Type B pancreatic cell (in vitro differentiated cells): ENCODE results near the gene NOS1AP. TPM values are rescaled to one million over a fixed set of nuclear protein-coding genes. Genes with fewer than 3 reads are reported as not detected.

Source experiments
- DNase-seq: peaks from one replicate; pipeline ENCODE4 v3.0.0; 2021; ENCODE audit warnings: mixed read lengths; ENCODE audit not compliant: unreplicated experiment; ENCODE audit errors: extremely low spot score
- H3K27ac Mint-ChIP-seq: 2 replicates; pipeline ENCODE4 v1.8.0; 2021; ENCODE audit warnings: mild to moderate bottlenecking, mixed read lengths
- H3K27me3 Mint-ChIP-seq: 2 replicates; pipeline ENCODE4 v1.8.0; 2021; ENCODE audit warnings: mixed read lengths
- H3K36me3 Mint-ChIP-seq: 2 replicates; pipeline ENCODE4 v1.8.0; 2021; ENCODE audit warnings: mixed read lengths
- H3K4me1 Mint-ChIP-seq: one replicate; pipeline ENCODE4 v1.8.0; 2021; ENCODE audit warnings: mixed read lengths; ENCODE audit not compliant: unreplicated experiment
- H3K4me3 Mint-ChIP-seq: 2 replicates; pipeline ENCODE4 v1.8.0; 2021; ENCODE audit warnings: mild to moderate bottlenecking, mixed read lengths
- H3K9me3 Mint-ChIP-seq: 2 replicates; pipeline ENCODE4 v1.8.0; 2021; ENCODE audit warnings: mixed read lengths
- CTCF ChIP-seq: fragments of 200-600 bp; sonication (generic); conservative IDR thresholded peaks from 2 replicates; pipeline ENCODE4 v1.5.0; 2021; ENCODE audit warnings: antibody characterized with exemption, mild to moderate bottlenecking
- total RNA-seq: library from RNA; stranded (reverse); gene quantifications from 2 replicates; pipeline ENCODE4 v1.2.1, GENCODE V29; 2021; ENCODE audit warnings: low replicate concordance

NOS1AP gene
- total RNA-seq, 1 donor from 2014 or later: 10.4 TPM

DNA sequence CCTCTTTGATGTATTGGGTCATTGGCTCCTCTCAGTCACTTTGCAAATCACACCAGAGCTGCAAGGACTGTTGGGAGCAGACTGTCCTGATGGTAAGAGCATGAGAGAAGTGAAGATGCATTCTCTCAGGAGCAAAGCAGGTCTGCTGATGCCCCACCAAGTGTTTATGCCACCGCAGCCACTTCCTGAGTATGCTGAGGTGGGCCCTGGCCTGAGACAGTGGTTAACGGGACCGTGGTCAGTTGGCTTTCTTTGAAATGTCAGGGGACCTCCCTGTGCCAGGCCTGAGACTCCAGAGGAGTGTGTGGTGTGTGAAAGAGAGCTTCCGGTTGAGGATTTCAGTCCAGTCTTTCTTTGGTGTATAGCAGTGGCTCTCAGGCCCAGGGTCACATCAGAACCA is 227.7 kb downstream of the NOS1AP start:
- DNase-seq: no peak
- Mint-ChIP-seq H3K27ac (no peak overlapping the region), H3K9me3 (no peaks in the 10 kb centered on the region), H3K4me1 (peaks cover 42% of the 10 kb centered on the region), H3K36me3 (peaks cover 10% of the 10 kb centered on the region), H3K27me3 (no peaks in the 10 kb centered on the region), H3K4me3 (no peak overlapping the region)
- TF ChIP-seq CTCF: no peak

- no peak for DNase-seq
- H3K4me1 Mint-ChIP-seq: peaks cover 31% of the 10 kb centered on the region
- no peaks in the 10 kb centered on the region for H3K27me3 Mint-ChIP-seq
- H3K36me3 Mint-ChIP-seq: peaks cover 10% of the 10 kb centered on the region
- H3K4me3 Mint-ChIP-seq: no peak overlapping the region
- H3K9me3 Mint-ChIP-seq: no peaks in the 10 kb centered on the region
- TF ChIP-seq CTCF: no peak
- H3K27ac Mint-ChIP-seq: no peak overlapping the region
Observed at GRCh38 chr1:162298266-162298665, 228.8 kb downstream of the NOS1AP start.

DNA sequence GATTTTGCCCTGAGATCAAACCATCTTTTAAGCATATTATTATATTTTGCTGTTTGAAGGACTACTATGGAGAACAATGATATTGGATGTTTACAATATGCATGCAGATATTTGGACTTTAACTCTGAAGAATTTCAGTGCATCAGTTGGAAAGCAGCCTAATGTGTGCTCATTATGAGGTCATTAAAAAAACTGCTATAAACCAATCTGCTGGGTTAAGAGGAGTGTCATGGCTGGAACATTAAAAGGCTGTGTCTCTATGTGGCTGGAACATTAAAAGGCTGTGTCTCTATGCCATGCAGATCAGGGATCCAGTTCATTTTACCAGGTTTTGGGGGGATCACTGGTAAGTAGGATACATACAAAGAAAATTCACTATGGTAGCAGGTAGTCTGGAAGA is 229.5 kb downstream of the NOS1AP start:
- Mint-ChIP-seq H3K9me3 (no peaks in the 10 kb centered on the region), H3K4me1 (peaks cover 24% of the 10 kb centered on the region), H3K27ac (no peak overlapping the region), H3K27me3 (no peaks in the 10 kb centered on the region), H3K4me3 (no peak overlapping the region), H3K36me3 (peaks cover 10% of the 10 kb centered on the region)
- no peak for TF ChIP-seq CTCF
- no peak for DNase-seq

GRCh38 chr1:162300057-162300917 is 230.8 kb downstream of the NOS1AP start:
- H3K36me3 Mint-ChIP-seq: peaks cover 9% of the 10 kb centered on the region
- no peak overlapping the region for H3K4me3 Mint-ChIP-seq
- TF ChIP-seq CTCF: no peak
- H3K9me3 Mint-ChIP-seq: no peaks in the 10 kb centered on the region
- no peak overlapping the region for H3K27ac Mint-ChIP-seq
- peaks cover 19% of the 10 kb centered on the region for H3K4me1 Mint-ChIP-seq
- no peaks in the 10 kb centered on the region for H3K27me3 Mint-ChIP-seq
- DNase-seq: no peak

DNA sequence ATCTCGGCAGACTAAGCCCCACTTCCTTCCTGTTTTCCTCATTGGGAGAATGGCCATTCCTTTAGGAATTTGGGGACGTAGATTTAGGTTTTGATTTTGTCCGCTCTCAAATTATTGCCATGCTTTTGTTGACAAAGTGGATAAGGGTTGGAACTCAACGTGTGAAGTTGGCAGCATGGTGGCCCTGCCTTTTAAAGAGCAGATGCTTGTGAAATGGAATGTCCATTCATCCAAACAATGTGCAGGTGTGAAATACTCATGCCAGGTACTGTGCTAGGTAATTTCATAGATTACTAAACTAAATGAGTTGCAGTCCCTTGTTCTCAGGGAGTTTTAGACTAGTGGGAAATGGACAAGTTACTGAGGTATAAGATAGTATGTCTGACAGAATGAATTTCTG is 232.2 kb downstream of the NOS1AP start:
- H3K4me1 Mint-ChIP-seq: peaks cover 14% of the 10 kb centered on the region
- peaks cover 4% of the 10 kb centered on the region for H3K36me3 Mint-ChIP-seq
- H3K4me3 Mint-ChIP-seq: no peak overlapping the region
- H3K27me3 Mint-ChIP-seq: no peaks in the 10 kb centered on the region
- H3K9me3 Mint-ChIP-seq: no peaks in the 10 kb centered on the region
- TF ChIP-seq CTCF: no peak
- no peak overlapping the region for H3K27ac Mint-ChIP-seq
- no peak for DNase-seq
